Transverse colon (tissue), 4 donors: ENCODE measurements around the gene TMEM156.

ENCODE experiments used
- EP300 ChIP-seq: sonication (generic); formaldehyde crosslinking; IDR thresholded peaks from one replicate; pipeline ENCODE4 v1.6.1; 2017; ENCODE audit warnings: antibody characterized with exemption, low read depth
- POLR2A ChIP-seq: fragments of 450-650 bp; IDR thresholded peaks from one replicate; pipeline ENCODE4 v1.6.1; 2016; ENCODE audit warnings: antibody characterized with exemption, mild to moderate bottlenecking, moderate library complexity
- POLR2AphosphoS5 ChIP-seq, 3 donors: sonication (generic); formaldehyde crosslinking; IDR thresholded peaks; one replicate each; pipeline ENCODE4 v1.6.1; 2016; ENCODE audit warnings: antibody characterized with exemption in 3 of 3
- TF ChIP-seq, protein P1 (sequence below), 5 experiments: fragments of 200-600 bp in 3 of 5; fragments of 450-650 bp in 2 of 5; sonication (generic) in 3 of 5; IDR thresholded peaks; 1 replicate in 2 of 5; 2 replicates in 3 of 5; pipeline ENCODE4 v1.5.1; 2016 to 2017; ENCODE audit warnings: antibody characterized with exemption in 5 of 5, inconsistent platforms in 3 of 5, mild to moderate bottlenecking in 2 of 5, moderate library complexity in 1 of 5

GRCh38 chr4:39024311-39024865 is 7.8 kb downstream of the TMEM156 start:
- TF ChIP-seq, protein P1, sequence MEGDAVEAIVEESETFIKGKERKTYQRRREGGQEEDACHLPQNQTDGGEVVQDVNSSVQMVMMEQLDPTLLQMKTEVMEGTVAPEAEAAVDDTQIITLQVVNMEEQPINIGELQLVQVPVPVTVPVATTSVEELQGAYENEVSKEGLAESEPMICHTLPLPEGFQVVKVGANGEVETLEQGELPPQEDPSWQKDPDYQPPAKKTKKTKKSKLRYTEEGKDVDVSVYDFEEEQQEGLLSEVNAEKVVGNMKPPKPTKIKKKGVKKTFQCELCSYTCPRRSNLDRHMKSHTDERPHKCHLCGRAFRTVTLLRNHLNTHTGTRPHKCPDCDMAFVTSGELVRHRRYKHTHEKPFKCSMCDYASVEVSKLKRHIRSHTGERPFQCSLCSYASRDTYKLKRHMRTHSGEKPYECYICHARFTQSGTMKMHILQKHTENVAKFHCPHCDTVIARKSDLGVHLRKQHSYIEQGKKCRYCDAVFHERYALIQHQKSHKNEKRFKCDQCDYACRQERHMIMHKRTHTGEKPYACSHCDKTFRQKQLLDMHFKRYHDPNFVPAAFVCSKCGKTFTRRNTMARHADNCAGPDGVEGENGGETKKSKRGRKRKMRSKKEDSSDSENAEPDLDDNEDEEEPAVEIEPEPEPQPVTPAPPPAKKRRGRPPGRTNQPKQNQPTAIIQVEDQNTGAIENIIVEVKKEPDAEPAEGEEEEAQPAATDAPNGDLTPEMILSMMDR (IDR thresholded peaks at IDR 0.05): no peak
- TF ChIP-seq POLR2A (no peak), POLR2AphosphoS5 (IDR thresholded peaks at IDR 0.05) (no peak), EP300 (no peak)
